Lower leg skin (tissue), 4 donors: Measurements from ENCODE around the gene WEE1. TPM values are rescaled to one million over a fixed set of nuclear protein-coding genes. Genes with fewer than 3 reads are reported as not detected.
"Not testable (repeated sequence)": the region's sequence is repeated elsewhere in the genome, so short reads cannot be mapped to it uniquely, and the experiment has no call there.

Experiments used
- DNase-seq, 2 donors: peaks; one replicate each; pipeline ENCODE4 v3.0.0-alpha.2; 2019; ENCODE audit warnings: low spot score in 2 of 2
- H3K4me3 ChIP-seq: fragments of 200-600 bp; sonication (generic); 2 replicates; pipeline ENCODE4 v1.5.1; 2017; ENCODE audit warnings: mild to moderate bottlenecking, low read depth; ENCODE audit not compliant: poor library complexity, severe bottlenecking
- POLR2A ChIP-seq, 2 donors: fragments of 450-650 bp; IDR thresholded peaks; one replicate each; pipeline ENCODE4 v1.6.1; 2016 to 2017; ENCODE audit warnings: antibody characterized with exemption in 2 of 2, mild to moderate bottlenecking in 1 of 2, moderate library complexity in 1 of 2
- WGBS, 2 donors: methylation state at CpG; one replicate each; pipeline ENCODE4 v1.1.5; 2018; 5-methylcytosine and 5-hydroxymethylcytosine counted together
- intact Hi-C: fragments of 100-400 bp; cut with DNase I; formaldehyde crosslinking; loops from one replicate; pipeline ENCODE4 v1.15.0; 2023; ENCODE audit warnings: low total_unique reads
- total RNA-seq, 4 donors: library from RNA; depleted of rRNA; stranded (reverse); fragments of >200 nt; gene quantifications; one replicate each; pipeline ENCODE4 v1.1.0, GENCODE V29; 2016
- TF ChIP-seq, protein P1 (sequence below), 3 donors: fragments of 450-650 bp; IDR thresholded peaks; one replicate each; pipeline ENCODE4 v1.5.1; 2016; ENCODE audit warnings: antibody characterized with exemption in 3 of 3, mild to moderate bottlenecking in 3 of 3, moderate library complexity in 2 of 3

Gene WEE1
- total RNA-seq, 4 donors from 2014 or later, result 67.5 to 135 (median 107) TPM

DNA sequence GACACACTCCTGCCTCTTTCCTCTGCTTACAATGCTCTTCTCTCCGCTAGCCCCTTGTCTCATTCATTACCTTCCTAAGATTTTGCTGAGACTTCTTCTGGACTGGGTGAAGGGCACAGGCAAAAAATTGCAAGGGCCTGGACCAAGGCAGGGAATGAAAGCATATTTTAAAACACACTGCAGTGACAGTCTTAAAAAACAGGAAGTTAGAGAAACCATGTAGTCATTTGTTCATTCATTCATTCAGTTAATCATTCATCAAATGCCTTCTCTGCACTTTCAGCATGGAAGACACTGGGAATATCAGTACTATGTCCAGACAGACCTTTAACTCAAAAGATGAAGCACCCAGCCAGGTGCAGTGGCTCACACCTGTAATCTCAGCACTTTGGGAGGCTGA is 45.5 kb downstream of the WEE1 start:
- 86 to 97% methylated on average over 1 of the region's 1 CpG for WGBS, 2 donors
- no peak overlapping the region for H3K4me3 ChIP-seq
- intact Hi-C loops, result no loop called here
- DNase-seq, result no peak
- TF ChIP-seq, protein P1, sequence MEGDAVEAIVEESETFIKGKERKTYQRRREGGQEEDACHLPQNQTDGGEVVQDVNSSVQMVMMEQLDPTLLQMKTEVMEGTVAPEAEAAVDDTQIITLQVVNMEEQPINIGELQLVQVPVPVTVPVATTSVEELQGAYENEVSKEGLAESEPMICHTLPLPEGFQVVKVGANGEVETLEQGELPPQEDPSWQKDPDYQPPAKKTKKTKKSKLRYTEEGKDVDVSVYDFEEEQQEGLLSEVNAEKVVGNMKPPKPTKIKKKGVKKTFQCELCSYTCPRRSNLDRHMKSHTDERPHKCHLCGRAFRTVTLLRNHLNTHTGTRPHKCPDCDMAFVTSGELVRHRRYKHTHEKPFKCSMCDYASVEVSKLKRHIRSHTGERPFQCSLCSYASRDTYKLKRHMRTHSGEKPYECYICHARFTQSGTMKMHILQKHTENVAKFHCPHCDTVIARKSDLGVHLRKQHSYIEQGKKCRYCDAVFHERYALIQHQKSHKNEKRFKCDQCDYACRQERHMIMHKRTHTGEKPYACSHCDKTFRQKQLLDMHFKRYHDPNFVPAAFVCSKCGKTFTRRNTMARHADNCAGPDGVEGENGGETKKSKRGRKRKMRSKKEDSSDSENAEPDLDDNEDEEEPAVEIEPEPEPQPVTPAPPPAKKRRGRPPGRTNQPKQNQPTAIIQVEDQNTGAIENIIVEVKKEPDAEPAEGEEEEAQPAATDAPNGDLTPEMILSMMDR (IDR thresholded peaks at IDR 0.05), result no peak
- TF ChIP-seq POLR2A (IDR thresholded peaks at IDR 0.05), result no peak

DNA sequence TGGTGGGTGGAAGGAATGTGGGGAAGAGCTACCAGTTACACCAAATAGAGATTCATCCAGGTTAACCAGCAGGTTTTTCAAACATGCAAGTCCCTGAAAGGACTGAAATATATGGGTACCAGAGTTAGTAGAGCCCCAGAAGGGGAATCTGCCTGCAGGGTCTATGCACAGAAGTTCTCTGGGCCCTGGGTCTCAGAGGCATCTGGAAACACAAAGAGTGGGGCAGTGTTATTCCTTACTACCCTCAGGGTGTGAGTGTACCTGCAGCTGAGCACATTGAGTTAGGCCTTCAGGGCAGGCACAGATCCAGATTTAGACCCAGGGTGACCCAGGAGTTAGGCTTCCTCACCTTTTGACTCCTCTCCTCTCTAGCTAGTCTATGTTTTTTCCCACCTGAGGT is 46.5 kb downstream of the WEE1 start:
- H3K4me3 ChIP-seq, result no peak overlapping the region
- intact Hi-C loops, result no loop called here
- DNase-seq, result no peak
- no peak for TF ChIP-seq POLR2A (IDR thresholded peaks at IDR 0.05)
- TF ChIP-seq, protein P1 (IDR thresholded peaks at IDR 0.05), result no peak

DNA sequence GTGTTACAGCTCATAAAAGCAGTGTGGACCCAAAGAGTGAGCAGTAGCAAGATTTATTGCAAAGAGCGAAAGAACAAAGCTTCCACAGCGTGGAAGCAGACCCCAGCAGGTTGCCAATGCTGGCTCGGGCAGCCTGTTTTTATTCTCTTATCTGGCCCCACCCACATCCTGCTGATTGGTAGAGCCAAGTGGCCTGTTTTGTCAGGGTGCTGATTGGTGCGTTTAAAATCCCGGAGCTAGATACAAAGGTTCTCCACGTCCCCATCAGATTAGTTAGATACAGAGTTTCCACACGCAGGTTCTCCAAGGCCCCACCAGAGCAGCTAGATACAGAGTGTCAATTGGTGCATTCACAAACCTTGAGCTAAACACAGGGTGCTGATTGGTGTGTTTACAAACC is 48.9 kb downstream of the WEE1 start:
- DNase-seq, H3K4me3 ChIP-seq, intact Hi-C loops: not testable (repeated sequence)
- 85 to 90% methylated on average over 7 of the region's 7 CpGs for WGBS, 2 donors

DNA sequence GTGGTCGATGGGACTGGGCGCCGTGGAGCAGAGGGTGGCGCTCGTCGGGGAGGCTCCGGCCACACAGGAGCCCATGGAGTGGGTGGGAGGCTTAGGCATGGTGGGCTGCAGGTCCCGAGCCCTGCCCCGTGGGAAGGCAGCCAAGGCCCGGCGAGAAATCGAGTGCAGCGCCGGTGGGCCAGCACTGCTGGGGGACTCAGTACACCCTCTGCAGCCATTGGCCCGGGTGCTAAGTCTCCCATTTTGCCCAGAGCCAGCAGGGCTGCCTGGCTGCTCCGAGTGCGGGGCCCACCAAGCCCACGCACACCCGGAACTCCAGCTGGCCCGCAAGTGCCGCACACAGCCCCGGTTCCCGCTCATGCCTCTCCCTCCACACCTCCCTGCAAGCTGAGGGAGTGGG is 49.6 kb downstream of the WEE1 start:
- DNase-seq, intact Hi-C loops, H3K4me3 ChIP-seq: not testable (repeated sequence)
- 94 to 98% methylated on average over 16 to 22 of the region's 23 CpGs for WGBS, 2 donors

DNA sequence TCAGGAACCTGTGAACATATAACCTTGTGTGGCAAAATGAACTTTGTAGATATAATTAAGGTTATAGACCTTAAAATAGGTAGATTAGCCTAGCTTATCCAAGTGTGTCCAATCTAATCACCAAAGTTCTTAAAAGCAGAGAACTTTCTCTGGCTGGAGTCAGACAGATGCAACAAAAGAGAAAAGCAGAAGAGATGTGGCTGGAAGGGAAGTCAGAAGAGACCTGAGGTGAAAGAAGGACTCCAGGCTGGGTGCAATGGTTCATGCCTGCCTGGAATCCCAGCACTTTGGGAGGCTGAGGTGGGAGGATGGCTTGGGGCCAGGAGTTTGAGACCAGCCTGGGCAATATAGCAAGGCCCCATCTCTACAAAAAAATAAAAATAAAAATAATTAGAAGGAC is 51.0 kb downstream of the WEE1 start:
- H3K4me3 ChIP-seq, result no peak overlapping the region
- intact Hi-C loops, result no loop called here
- no peak for TF ChIP-seq POLR2A (IDR thresholded peaks at IDR 0.05)
- TF ChIP-seq, protein P1 (IDR thresholded peaks at IDR 0.05), result no peak

DNA sequence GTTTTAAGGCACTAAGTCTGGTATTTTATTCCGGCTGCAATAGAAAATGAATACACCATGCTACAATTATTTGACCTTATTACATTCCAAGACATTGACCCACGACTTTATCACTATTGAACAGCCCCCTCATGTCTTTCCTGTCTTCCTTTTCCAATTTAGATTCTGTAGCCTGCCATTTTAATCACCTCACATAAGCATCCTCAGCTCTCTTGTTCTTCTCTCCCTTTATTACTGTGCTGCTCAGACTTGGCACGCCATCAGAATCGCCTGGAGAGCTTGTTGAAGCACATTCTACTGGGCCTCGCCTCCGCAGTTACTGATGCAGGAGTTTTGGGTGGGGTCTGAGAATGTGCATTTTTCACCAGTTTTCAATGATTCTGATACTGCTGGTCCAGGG is 51.7 kb downstream of the WEE1 start:
- TF ChIP-seq, protein P1 (IDR thresholded peaks at IDR 0.05), result no peak
- no peak for TF ChIP-seq POLR2A (IDR thresholded peaks at IDR 0.05)
- no peak for DNase-seq
- 42% methylated on average over 6 of the region's 6 CpGs for WGBS, 2 donors
- H3K4me3 ChIP-seq, result no peak overlapping the region
- intact Hi-C loops, result no loop called here

More for the DNA sequence above, 51.0 kb downstream of the WEE1 start:
- no peak for DNase-seq

DNA sequence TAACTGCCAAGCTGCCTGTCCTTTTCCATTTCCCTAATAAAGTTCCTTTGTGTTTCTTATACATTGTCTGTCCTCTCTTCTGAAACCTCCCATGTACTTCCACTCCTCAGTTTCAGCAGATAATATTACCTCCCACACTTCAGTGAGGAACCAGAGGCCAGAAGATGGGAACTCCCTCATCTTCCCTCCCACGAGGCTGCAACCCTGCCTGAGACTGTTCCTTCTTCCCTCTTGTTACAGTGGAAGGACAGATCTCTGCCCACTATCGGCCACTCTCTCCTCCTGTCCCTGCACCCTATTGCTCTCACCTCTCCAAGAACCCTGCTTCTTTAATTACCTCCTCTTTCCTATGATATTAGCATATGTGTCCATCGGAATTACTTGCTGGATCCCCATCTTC is 52.3 kb downstream of the WEE1 start:
- WGBS, 2 donors, result 62 to 68% methylated on average over 3 of the region's 3 CpGs
- no peak for TF ChIP-seq POLR2A (IDR thresholded peaks at IDR 0.05)
- TF ChIP-seq, protein P1 (IDR thresholded peaks at IDR 0.05), result no peak
- intact Hi-C loops, result no loop called here
- no peak for DNase-seq
- no peak overlapping the region for H3K4me3 ChIP-seq
